ENCODE results near the gene SLC25A46.
"Not testable (repeated sequence)": the region's sequence is repeated elsewhere in the genome, so short reads cannot be mapped to it uniquely, and the experiment has no call there.

The SLC25A46 gene

GRCh38 chr5:110738812-110739651 lies at the start of gene SLC25A46:
TSS of gene SLC25A46 (plus strand) at chr5:110739007. CDS start at chr5:110739120, 113 bp downstream.
- no peak for TF ChIP-seq ZNF274 (IDR thresholded peaks at IDR 0.05; ENCODE audit: low read depth, low read length)
- H3K4me3 ChIP-seq (ENCODE audit: low read length): peak within 1 kb of the TSS; percentile 85

DNA sequence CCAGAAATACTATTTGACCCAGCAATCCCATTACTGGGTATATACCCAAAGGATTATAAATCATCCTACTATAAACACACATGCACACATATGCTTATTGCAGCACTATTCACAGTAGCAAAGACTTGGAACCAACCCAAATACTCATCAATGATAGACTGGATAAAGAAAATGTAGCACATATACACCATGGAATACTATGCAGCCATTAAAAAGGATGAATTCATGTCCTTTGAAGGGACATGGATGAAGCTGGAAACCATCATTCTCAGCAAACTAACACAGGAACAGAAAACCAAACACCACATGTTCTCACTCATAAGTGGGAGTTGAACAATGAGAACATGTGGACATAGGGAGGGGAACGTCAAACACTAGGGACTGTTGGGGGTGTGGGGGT lies 48.2 kb upstream of the SLC25A46 start:
- H3K4me3 ChIP-seq (ENCODE audit: low read length): not testable (repeated sequence)

DNA sequence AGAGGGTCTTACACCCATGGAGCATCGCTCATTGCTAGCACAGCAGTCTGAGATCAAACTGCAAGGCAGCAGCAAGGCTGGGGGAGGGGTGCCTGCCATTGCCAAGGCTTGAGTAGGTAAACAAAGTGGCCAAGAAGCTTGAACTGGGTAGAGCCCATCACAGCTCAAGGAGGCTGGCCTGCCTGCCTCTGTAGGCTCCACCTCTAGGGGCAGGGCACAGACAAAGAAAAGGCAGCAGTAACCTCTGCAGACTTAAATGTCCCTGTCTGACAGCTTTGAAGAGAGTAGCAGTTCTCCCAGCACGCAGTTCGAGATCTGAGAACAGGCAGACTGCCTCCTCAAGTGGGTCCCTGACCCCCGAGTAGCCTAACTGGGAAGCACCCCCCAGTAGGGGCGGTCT lies 46.1 kb upstream of the SLC25A46 start:
- H3K4me3 ChIP-seq (ENCODE audit: low read length): not testable (repeated sequence)

DNA sequence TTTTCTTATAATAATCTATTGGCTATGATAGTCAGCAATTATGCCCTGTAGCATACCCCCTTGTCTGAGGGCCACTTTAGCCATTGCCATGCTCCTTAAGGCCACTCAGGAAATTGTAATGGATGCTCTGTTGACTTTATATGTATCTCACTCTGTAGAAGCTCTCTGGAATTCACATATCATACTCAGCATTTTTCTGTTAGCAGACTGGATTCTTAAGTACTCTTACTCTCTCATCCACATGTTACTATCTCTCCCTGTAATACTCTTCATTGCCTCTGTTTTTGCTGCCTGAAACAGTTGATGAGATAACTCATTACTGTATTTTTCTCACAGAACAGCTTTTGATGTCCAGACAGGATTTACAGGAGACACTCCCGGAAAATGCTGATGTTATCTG lies 36.5 kb upstream of the SLC25A46 start:
- TF ChIP-seq ZNF274 (IDR thresholded peaks at IDR 0.05; ENCODE audit: low read depth, low read length): no peak
- H3K4me3 ChIP-seq (ENCODE audit: low read length): no peak overlapping the region

DNA sequence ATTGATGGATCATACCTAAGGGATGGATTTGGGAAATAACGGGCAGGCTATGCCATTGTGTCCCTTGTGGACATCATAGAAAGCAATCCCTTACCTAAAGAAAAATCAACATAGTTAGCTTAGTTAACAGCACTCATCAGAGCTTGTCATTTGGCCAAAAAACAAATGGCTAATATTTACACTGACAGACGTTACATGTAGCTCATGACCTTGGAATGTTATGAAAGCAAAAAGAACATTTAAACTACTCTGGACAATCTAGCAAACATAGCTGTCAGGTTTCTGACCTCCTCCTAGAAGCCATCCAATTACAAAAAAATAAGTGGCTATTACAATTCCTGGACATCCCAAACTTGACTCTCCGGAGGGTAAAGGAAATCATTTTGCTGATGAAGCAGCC lies 36.1 kb upstream of the SLC25A46 start:
- TF ChIP-seq ZNF274 (IDR thresholded peaks at IDR 0.05; ENCODE audit: low read depth, low read length): no peak
- no peak overlapping the region for H3K4me3 ChIP-seq (ENCODE audit: low read length)

DNA sequence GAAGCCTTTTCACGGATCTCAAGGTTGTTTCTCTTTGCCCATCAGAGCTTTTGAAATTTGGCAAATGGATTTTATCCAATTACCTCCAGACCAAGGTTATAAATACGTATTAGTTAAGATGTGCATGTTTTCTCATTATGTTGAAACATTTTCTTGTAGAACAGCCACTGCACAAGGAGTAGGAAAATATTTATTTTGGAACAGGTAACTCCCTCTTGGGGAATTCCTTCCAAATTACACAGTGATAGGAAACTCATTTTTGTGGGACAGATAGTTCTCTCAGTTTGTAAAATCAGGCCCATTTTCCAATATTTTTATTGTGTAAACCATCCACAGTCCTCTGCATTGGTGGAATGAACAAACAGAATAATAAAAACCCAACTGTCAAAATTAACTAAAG lies 35.3 kb upstream of the SLC25A46 start:
- H3K4me3 ChIP-seq (ENCODE audit: low read length): no peak overlapping the region
- no peak for TF ChIP-seq ZNF274 (IDR thresholded peaks at IDR 0.05; ENCODE audit: low read depth, low read length)

GRCh38 chr5:110705349-110705748 lies 33.5 kb upstream of the SLC25A46 start:
- no peak for TF ChIP-seq ZNF274 (IDR thresholded peaks at IDR 0.05; ENCODE audit: low read depth, low read length)
- no peak overlapping the region for H3K4me3 ChIP-seq (ENCODE audit: low read length)

GRCh38 chr5:110707260-110707844 lies 31.5 kb upstream of the SLC25A46 start:
- no peak for TF ChIP-seq ZNF274 (IDR thresholded peaks at IDR 0.05; ENCODE audit: low read depth, low read length)
- H3K4me3 ChIP-seq (ENCODE audit: low read length): no peak overlapping the region

DNA sequence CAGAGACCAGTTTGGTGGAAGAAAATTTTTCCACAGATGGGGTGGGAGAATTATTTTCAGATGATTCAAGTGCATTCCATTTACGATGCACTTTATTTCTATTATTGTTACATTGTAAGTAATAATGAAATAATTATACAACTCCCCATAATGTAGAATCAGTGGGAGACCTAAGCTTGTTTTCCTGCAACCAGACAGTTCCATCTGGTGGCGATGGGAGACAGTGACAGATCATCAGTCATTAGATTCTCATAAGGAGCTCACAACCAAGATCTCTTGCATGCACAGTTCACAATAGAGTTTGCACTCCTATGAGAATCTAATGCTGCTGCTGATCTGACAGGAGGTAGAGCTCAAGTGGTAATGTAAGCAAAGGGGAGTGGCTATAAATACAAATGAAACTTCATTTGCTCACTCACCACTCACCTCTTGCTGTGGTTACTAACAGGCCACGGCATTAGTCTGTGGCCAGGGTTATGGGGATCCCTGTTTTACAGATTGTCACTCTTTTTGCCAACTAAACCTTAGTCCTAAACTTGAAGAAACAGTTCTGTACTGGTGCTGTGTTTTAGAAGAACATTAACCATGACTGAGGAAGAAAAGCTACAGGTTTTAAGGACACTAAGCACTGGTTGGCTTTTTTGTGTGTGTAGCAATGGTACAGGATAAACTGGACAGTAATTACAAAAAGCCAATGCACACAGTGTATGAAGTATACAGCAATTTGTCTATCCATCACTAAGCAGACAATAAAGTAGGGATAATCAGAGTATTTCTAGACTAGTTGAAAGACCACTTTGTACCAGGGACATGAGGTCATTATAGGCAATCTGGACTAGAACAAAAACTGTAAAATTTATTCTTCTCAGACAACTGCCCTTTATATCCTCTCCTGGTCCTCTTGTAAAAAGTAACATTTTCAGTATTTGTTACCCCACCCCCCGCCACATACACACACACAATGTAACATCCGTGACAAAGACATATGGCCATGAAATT lies 22.3 kb upstream of the SLC25A46 start:
- TF ChIP-seq ZNF274 (IDR thresholded peaks at IDR 0.05; ENCODE audit: low read depth, low read length): no peak
- H3K4me3 ChIP-seq (ENCODE audit: low read length): no peak overlapping the region

- no peak for TF ChIP-seq ZNF274 (IDR thresholded peaks at IDR 0.05; ENCODE audit: low read depth, low read length)
- no peak overlapping the region for H3K4me3 ChIP-seq (ENCODE audit: low read length)
Measured at GRCh38 chr5:110718311-110718710, 20.5 kb upstream of the SLC25A46 start.

DNA sequence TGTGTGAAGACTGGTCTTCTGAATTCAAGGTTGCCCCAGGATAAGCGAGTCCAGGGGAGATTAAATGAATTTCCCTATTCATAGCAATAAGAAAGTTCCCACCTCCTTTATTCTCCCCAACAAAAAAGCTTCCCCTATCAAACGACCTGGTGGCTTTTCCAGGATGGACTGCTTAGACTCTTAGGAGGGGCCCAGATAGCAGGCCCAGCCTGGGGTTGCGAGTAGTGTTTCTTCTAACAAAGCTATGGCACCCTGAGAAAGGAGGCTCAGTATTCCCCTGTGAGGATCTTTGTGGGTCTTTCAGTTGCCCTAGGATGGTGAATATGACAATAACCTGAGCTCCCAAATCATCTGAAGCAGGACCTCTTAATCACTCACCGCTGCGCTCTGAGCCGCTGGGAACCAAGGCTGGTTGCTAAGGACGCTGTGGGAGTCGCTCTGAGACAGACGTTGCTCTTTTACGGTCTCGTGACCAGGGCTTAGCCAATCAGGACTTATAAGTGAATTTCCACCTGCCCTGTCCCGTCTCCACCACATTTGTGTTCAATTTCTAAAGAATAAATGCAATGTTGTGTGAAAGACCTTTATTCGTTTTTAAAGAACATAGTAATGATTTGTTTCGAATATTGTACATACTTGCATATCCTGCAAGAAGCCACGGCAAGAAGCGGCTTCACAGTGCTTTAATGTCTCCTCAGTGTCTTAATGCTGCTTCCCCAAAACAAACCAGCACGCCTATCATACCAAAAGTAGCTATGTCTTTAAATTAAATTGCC lies 12.4 kb upstream of the SLC25A46 start, which contains the start of gene TMEM232:
TMEM232 (minus strand) TSS at position 423 of the 776 bp plus-strand sequence. CDS start 59,319 bp downstream, outside the sequence.
- TF ChIP-seq ZNF274 (IDR thresholded peaks at IDR 0.05; ENCODE audit: low read depth, low read length): no peak
- H3K4me3 ChIP-seq (ENCODE audit: low read length): peak within 1 kb of the TSS; percentile 54

DNA sequence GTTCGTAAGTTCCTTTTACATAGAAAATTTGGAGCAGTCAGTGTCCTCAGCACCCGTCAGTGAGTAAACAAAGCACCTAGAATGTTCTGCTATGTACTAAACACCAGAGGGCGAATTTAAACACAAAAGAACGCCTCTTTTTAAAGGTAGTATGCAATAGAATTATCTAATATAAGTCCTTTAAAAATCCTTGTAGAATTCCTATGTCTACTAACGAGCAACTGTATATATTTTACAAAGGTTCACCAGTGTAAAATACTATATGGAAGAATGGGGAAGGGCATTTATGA lies 11.8 kb upstream of the SLC25A46 start:
- no peak for TF ChIP-seq ZNF274 (IDR thresholded peaks at IDR 0.05; ENCODE audit: low read depth, low read length)
- peak overlapping the region; percentile 54 for H3K4me3 ChIP-seq (ENCODE audit: low read length)

DNA sequence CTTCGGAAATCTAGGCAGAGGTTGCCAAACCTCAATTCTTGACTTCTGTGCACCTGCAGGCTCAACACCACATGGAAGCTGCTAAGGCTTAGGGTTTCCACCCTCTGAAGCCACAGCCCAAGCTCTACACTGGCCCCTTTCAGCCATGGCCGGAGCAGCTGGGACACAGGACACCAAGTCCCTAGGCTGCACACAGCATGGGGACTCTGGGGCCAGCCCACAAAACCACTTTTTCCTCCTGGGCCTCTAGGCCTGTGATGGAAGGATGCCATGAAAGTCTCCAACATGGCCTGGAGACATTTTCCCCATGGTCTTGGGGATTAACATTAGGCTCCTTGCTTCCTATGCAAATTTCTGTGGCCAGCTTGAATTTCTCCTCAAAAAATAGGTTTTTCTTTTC lies 7.3 kb upstream of the SLC25A46 start:
- not testable (repeated sequence) for H3K4me3 ChIP-seq (ENCODE audit: low read length)

GRCh38 chr5:110734101-110734500 lies 4.7 kb upstream of the SLC25A46 start:
- TF ChIP-seq ZNF274 (IDR thresholded peaks at IDR 0.05; ENCODE audit: low read depth, low read length): no peak

More at GRCh38 chr5:110734101-110734500, 4.7 kb upstream of the SLC25A46 start:
- H3K4me3 ChIP-seq (ENCODE audit: low read length): no peak overlapping the region

Data from GM08714 (cell line).